GM23248 (cell line): ENCODE data around the gene CLSTN2. TPM values are rescaled to one million over a fixed set of nuclear protein-coding genes. Genes with fewer than 3 reads are reported as not detected.

Source experiments
- DNase-seq: peaks from one replicate; pipeline ENCODE4 v3.0.0-alpha.2; 2015
- H2AFZ ChIP-seq: fragments of 200-600 bp; sonication (generic); 2 replicates; pipeline ENCODE4 v1.6.1; 2016; ENCODE audit warnings: antibody characterized with exemption
- H3F3A ChIP-seq: fragments of 200-600 bp; sonication (generic); 2 replicates; pipeline ENCODE4 v1.6.1; 2016; ENCODE audit warnings: mild to moderate bottlenecking, antibody characterized with exemption, mixed run types; ENCODE audit not compliant: insufficient read depth
- H3K27ac ChIP-seq: fragments of 200-600 bp; sonication (generic); 2 replicates; pipeline ENCODE4 v1.5.1; 2016; ENCODE audit warnings: mild to moderate bottlenecking
- H3K27me3 ChIP-seq: fragments of 200-600 bp; sonication (generic); replicated peaks from 2 replicates; pipeline ENCODE4 v1.6.1; 2016; ENCODE audit warnings: mild to moderate bottlenecking; ENCODE audit not compliant: insufficient read depth
- H3K36me3 ChIP-seq: fragments of 200-600 bp; sonication (generic); 2 replicates; pipeline ENCODE4 v1.6.1; 2016; ENCODE audit warnings: low read depth, mild to moderate bottlenecking
- H3K4me1 ChIP-seq: fragments of 200-600 bp; sonication (generic); 2 replicates; pipeline ENCODE4 v1.6.1; 2016; ENCODE audit warnings: mild to moderate bottlenecking; ENCODE audit not compliant: insufficient read depth
- H3K4me2 ChIP-seq: fragments of 200-600 bp; sonication (generic); one replicate; pipeline ENCODE4 v1.6.1; 2016; ENCODE audit warnings: mild to moderate bottlenecking; ENCODE audit not compliant: unreplicated experiment
- H3K4me3 ChIP-seq: fragments of 200-600 bp; sonication (generic); 2 replicates; pipeline ENCODE4 v1.5.1; 2016; ENCODE audit warnings: mild to moderate bottlenecking
- H3K79me2 ChIP-seq: fragments of 200-600 bp; sonication (generic); 2 replicates; pipeline ENCODE4 v1.6.1; 2016; ENCODE audit warnings: mild to moderate bottlenecking; ENCODE audit not compliant: insufficient read depth
- H3K9ac ChIP-seq: fragments of 200-600 bp; sonication (generic); 2 replicates; pipeline ENCODE4 v1.6.1; 2016; ENCODE audit warnings: mild to moderate bottlenecking
- H3K9me2 ChIP-seq: fragments of 200-600 bp; sonication (generic); 2 replicates; pipeline ENCODE4 v1.6.1; 2016; ENCODE audit warnings: mixed run types, mild to moderate bottlenecking, moderate library complexity; ENCODE audit not compliant: insufficient read depth
- H3K9me3 ChIP-seq: fragments of 200-600 bp; sonication (generic); one replicate; pipeline ENCODE4 v1.6.1; 2017; ENCODE audit warnings: low read depth
- H4K20me1 ChIP-seq: fragments of 200-600 bp; sonication (generic); 2 replicates; pipeline ENCODE4 v1.6.0; 2016; ENCODE audit not compliant: insufficient read depth
- EZH2 ChIP-seq: fragments of 200-600 bp; sonication (generic); IDR thresholded peaks from 2 replicates; pipeline ENCODE4 v1.6.1; 2018; ENCODE audit warnings: antibody characterized with exemption, mild to moderate bottlenecking; ENCODE audit not compliant: insufficient read depth, poor library complexity, severe bottlenecking
- EZH2phosphoT487 ChIP-seq: fragments of 200-600 bp; sonication (generic); IDR thresholded peaks from 2 replicates; pipeline ENCODE4 v1.6.1; 2018; ENCODE audit warnings: antibody characterized with exemption, moderate library complexity, mild to moderate bottlenecking, low read depth; ENCODE audit not compliant: insufficient read depth
- WGBS, 2 experiments: methylation state at CpG; one replicate each; pipeline ENCODE4 v1.1.6; 2015 to 2017; ENCODE audit warnings: low lambda C conversion rate in 2 of 2, low coverage in 1 of 2; ENCODE audit errors: missing lambda C conversion rate in 2 of 2; 5-methylcytosine and 5-hydroxymethylcytosine counted together
- in situ Hi-C: fragments of 300-500 bp; cut with MboI; formaldehyde crosslinking; loops from 2 replicates; pipeline ENCODE4 v1.15.0; 2020
- polyA plus RNA-seq: library from polyadenylated mRNA; unstranded; fragments of >200 nt; fragmentation: Nextera tagmentation; extraction: Ambion mirVana; gene quantifications from 2 replicates; pipeline ENCODE4 v1.2.1, GENCODE V29; 2016
- total RNA-seq: library from RNA; depleted of rRNA; stranded (reverse); fragments of >200 nt; shearing (Covaris generic); gene quantifications from 2 replicates; pipeline ENCODE4 v1.2.3, GENCODE V29; 2014

The CLSTN2 gene
- total and polyA plus RNA-seq, 2 experiments from 2014 or later: not detected

DNA sequence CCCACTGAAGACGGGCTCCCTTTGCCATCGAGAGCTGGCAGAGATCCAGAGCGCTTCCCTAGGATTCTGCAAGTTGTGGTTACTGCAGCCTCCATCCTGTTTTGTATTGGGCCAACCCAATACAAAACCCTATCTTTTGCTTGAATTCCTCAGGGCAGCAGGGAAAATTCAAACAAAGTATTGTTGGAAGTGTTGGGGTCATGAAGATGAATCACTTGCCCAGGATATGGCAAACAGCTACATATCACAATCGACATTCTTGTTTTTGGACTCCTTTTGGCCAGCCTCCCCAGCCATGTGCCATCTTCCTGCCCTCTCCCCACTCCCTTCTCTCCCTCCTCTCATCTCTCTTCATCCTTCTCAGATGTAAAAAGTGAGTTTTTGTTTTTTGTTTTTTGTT lies 642.9 kb downstream of the CLSTN2 start:
- peaks cover 6% of the 10 kb centered on the region; the same call in 1 of the 2 replicates for H3F3A ChIP-seq
- in situ Hi-C loops: no loop called here
- H3K27me3 ChIP-seq: peaks cover 10% of the 10 kb centered on the region; the same call in 1 of the 2 replicates
- DNase-seq: no peak
- no peaks in the 10 kb centered on the region for H3K9me3 ChIP-seq
- H2AFZ ChIP-seq: no peak overlapping the region
- no peak overlapping the region for H3K4me3 ChIP-seq
- no peaks in the 10 kb centered on the region for H3K36me3 ChIP-seq
- no peaks in the 10 kb centered on the region for H3K79me2 ChIP-seq
- WGBS, 2 experiments: 31 to 32% methylated on average over 4 of the region's 4 CpGs
- TF ChIP-seq EZH2phosphoT487 (no peak), EZH2 (no peak)
- no peak overlapping the region for H3K4me2 ChIP-seq
- H4K20me1 ChIP-seq: no peaks in the 10 kb centered on the region
- no peak overlapping the region for H3K27ac ChIP-seq
- H3K9ac ChIP-seq: no peak overlapping the region
- no peaks in the 10 kb centered on the region for H3K9me2 ChIP-seq
- H3K4me1 ChIP-seq: peaks cover 12% of the 10 kb centered on the region

DNA sequence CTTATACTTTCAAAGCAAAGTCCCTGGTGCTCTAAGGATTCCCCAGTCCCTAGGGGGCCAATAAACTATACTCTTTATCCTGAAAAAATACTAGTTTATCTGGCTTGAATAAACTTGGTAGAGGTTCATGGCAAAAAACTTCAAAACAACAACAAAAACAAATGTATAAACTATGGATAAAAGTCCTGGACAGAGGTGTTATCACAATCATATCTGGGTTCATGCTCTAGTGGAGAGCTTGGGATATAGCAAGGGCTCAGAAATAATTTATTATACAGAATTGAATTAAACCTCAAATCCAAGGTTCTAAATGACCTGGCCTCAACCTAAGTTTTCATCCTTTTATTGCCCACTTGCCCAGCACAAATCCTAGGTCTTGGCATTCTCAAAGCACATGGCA lies 644.3 kb downstream of the CLSTN2 start:
- H3K4me2 ChIP-seq: no peak overlapping the region
- H3K36me3 ChIP-seq: no peaks in the 10 kb centered on the region
- DNase-seq: no peak
- H3K27ac ChIP-seq: no peak overlapping the region
- H2AFZ ChIP-seq: no peak overlapping the region
- no peaks in the 10 kb centered on the region for H3K9me2 ChIP-seq
- H3K79me2 ChIP-seq: no peaks in the 10 kb centered on the region
- H3F3A ChIP-seq: peaks cover 6% of the 10 kb centered on the region; the same call in 1 of the 2 replicates
- peaks cover 12% of the 10 kb centered on the region for H3K4me1 ChIP-seq
- peaks cover 10% of the 10 kb centered on the region; the same call in 1 of the 2 replicates for H3K27me3 ChIP-seq
- no peak for TF ChIP-seq EZH2phosphoT487
- no peak for TF ChIP-seq EZH2
- H3K9ac ChIP-seq: no peak overlapping the region
- no peaks in the 10 kb centered on the region for H4K20me1 ChIP-seq
- in situ Hi-C loops: no loop called here
- H3K4me3 ChIP-seq: no peak overlapping the region
- H3K9me3 ChIP-seq: no peaks in the 10 kb centered on the region

DNA sequence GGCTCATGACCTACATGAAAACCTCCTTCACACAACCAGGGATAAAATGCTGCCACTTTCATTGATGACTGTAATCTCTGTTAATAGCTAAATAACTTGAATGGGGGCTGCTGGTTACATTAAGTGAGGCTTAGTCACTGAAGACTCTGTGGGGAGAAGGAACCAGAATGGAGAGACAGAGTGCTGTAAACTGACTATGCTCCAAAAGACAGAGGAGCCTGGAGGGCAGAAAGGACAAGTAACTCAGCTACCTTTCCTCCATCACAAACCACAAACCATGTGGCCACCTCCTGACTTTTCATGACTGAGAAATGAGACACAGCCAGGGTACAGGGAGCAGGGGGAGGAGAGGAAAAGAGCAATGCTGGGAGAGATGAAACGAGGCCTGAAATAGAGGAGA lies 645.8 kb downstream of the CLSTN2 start:
- Histone ChIP-seq H3K4me1 (peaks cover 18% of the 10 kb centered on the region), H3K9ac (no peak overlapping the region), H3K27me3 (peaks cover 4% of the 10 kb centered on the region; the same call in 1 of the 2 replicates), H3K4me3 (no peak overlapping the region), H2AFZ (no peak overlapping the region), H3K4me2 (peak overlapping the region; percentile 16), H3K36me3 (no peaks in the 10 kb centered on the region), H3K27ac (no peak overlapping the region), H3K79me2 (no peaks in the 10 kb centered on the region), H4K20me1 (no peaks in the 10 kb centered on the region), H3K9me3 (no peaks in the 10 kb centered on the region), H3F3A (peaks cover 13% of the 10 kb centered on the region), H3K9me2 (no peaks in the 10 kb centered on the region)
- in situ Hi-C loops: no loop called here
- DNase-seq: peak; percentile 41
- TF ChIP-seq EZH2phosphoT487 (no peak), EZH2 (no peak)
- WGBS, 2 experiments: 0 to 11% methylated on average over 1 of the region's 1 CpG

DNA sequence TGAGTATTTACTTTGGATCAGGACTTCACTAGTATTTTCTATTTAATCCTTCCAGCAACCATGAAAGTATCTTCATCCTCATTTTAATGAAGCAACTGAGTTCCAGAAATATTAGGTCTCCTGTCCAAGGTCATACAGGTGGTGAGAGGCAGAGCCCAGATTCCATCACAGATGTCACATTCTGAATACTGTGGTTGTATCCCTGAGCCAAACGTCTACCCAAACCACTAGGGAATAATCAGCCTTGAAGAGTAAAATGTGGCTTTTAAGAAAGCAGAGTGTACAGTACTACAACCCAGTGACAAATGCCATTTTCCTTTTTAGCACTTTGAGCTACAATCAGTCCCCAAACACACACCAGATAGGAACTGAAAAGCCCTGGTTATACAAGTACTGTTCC lies 649.6 kb downstream of the CLSTN2 start:
- 26 to 28% methylated on average over 1 of the region's 1 CpG for WGBS, 2 experiments
- TF ChIP-seq EZH2: no peak
- TF ChIP-seq EZH2phosphoT487: no peak
- Histone ChIP-seq H3K9me2 (no peaks in the 10 kb centered on the region), H3K79me2 (no peaks in the 10 kb centered on the region), H3K27ac (no peak overlapping the region), H3K9me3 (no peaks in the 10 kb centered on the region), H4K20me1 (no peaks in the 10 kb centered on the region), H3K9ac (no peak overlapping the region), H3K4me2 (no peak overlapping the region), H3K4me3 (no peak overlapping the region), H3K4me1 (peaks cover 28% of the 10 kb centered on the region), H3K27me3 (peaks cover 24% of the 10 kb centered on the region), H3F3A (peaks cover 23% of the 10 kb centered on the region), H2AFZ (no peak overlapping the region), H3K36me3 (no peaks in the 10 kb centered on the region)
- no peak for DNase-seq
- in situ Hi-C loops: no loop called here

DNA sequence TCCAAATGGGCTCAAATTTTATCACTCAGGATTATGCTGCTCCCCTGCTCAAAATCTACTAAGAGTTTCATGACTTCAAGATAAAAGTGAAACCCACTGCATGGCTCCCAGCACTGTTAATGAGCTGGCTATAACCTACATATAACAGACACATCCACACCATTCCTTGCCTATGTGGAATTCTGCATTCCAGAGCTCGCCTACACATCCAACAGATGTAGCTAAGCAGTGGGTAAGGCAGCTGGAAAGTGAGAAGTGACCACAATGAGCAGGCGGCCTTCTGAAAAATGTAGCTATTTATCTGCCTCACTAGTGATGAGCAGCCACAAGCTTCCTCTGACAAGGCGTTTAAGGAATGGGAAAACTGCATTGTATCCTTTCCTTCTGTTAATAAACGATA lies 650.8 kb downstream of the CLSTN2 start:
- Histone ChIP-seq H3K9me2 (no peaks in the 10 kb centered on the region), H4K20me1 (no peaks in the 10 kb centered on the region), H3K4me1 (peaks cover 20% of the 10 kb centered on the region), H3K36me3 (no peaks in the 10 kb centered on the region), H3K4me2 (peak overlapping the region; percentile 54), H3K79me2 (no peaks in the 10 kb centered on the region), H3K27me3 (peaks cover 26% of the 10 kb centered on the region), H3K27ac (no peak overlapping the region), H2AFZ (no peak overlapping the region), H3K4me3 (peak overlapping the region; percentile 15; the same call in 1 of the 2 replicates), H3F3A (peaks cover 18% of the 10 kb centered on the region), H3K9ac (no peak overlapping the region), H3K9me3 (no peaks in the 10 kb centered on the region)
- no peak for TF ChIP-seq EZH2
- peak; percentile 100 for TF ChIP-seq EZH2phosphoT487
- peak; percentile 80 for DNase-seq
- in situ Hi-C loops: no loop called here
- 3 to 8% methylated on average over 4 of the region's 4 CpGs for WGBS, 2 experiments
